ENCODE results near the gene CTDSPL. TPM values are rescaled to one million over a fixed set of nuclear protein-coding genes. Genes with fewer than 3 reads are reported as not detected.
A peak's percentile ranks its signal among the peaks of the same experiment; 100 is the strongest.

CTDSPL gene
- total and polyA plus RNA-seq, 11 donors, result 9.2 to 54.6 (median 36.0) TPM

- ATAC-seq (no peak), DNase-seq (peak in 1 of 5 donors; percentile 22)
- TF ChIP-seq, protein P1, sequence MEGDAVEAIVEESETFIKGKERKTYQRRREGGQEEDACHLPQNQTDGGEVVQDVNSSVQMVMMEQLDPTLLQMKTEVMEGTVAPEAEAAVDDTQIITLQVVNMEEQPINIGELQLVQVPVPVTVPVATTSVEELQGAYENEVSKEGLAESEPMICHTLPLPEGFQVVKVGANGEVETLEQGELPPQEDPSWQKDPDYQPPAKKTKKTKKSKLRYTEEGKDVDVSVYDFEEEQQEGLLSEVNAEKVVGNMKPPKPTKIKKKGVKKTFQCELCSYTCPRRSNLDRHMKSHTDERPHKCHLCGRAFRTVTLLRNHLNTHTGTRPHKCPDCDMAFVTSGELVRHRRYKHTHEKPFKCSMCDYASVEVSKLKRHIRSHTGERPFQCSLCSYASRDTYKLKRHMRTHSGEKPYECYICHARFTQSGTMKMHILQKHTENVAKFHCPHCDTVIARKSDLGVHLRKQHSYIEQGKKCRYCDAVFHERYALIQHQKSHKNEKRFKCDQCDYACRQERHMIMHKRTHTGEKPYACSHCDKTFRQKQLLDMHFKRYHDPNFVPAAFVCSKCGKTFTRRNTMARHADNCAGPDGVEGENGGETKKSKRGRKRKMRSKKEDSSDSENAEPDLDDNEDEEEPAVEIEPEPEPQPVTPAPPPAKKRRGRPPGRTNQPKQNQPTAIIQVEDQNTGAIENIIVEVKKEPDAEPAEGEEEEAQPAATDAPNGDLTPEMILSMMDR (IDR thresholded peaks at IDR 0.05), result no peak
- no peak for TF ChIP-seq POLR2A (IDR thresholded peaks at IDR 0.05)
- Histone ChIP-seq H3K4me3 (peak overlapping the region in 1 of 12 donors; percentile 83), H3K4me1 (peaks cover 0 to 47% (median 27%) of the 10 kb centered on the region in 12 donors), H3K27me3 (peaks cover 0 to 7% (median 0%) of the 10 kb centered on the region in 9 donors), H3K36me3 (no peaks in the 10 kb centered on the region), H3K27ac (peak overlapping the region in 4 of 12 donors; percentile 24 to 87 (median 59)), H3K9me3 (no peaks in the 10 kb centered on the region)
- intact Hi-C loops (cut with DNase I), result no loop called here
- 85 to 93% (median 91%) methylated on average over 6 of the region's 6 CpGs for WGBS, 4 donors
Measured at GRCh38 chr3:38027466-38028465, 166.1 kb downstream of the CTDSPL start.

DNA sequence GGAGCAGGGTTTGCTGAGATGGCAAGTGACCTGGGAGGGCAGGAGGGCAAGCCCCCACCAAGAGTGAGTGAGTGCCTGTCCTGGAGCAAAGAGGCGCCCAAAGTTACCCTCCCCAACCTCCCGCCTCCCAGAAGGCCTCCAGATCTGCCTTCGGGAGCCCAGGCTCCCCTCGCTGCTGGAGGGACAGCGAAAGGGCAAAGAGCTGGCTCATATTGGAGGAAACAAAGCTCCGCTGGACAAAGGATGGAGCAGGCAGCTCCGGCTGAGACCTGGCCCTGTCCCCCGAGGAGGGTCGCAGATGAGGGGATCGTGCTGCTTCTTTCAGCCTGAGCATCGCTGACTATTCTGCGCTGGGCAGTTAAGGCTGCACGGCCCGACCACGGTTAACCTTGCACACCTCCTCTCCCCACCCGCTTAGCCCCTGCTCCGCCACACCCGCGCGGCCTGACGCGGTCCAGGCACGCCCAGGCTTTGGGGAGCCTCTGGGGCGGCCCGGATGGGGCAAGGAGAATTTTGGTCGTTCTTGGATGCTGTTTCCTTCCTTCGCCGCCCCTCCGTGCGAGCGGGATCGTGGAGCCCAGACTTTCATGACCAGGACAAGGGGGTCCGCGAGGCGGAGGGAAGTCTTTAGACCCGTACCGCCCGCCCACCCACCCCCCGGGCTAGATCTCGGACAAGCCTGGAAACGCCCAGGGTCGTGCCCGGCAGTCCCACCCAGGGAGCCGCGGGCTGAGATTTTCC lies 167.1 kb downstream of the CTDSPL start:
- TF ChIP-seq, protein P1 (IDR thresholded peaks at IDR 0.05), result no peak
- TF ChIP-seq POLR2A (IDR thresholded peaks at IDR 0.05), result no peak
- 16 to 31% (median 22%) methylated on average over 19 to 45 of the region's 45 CpGs for WGBS, 4 donors

DNA sequence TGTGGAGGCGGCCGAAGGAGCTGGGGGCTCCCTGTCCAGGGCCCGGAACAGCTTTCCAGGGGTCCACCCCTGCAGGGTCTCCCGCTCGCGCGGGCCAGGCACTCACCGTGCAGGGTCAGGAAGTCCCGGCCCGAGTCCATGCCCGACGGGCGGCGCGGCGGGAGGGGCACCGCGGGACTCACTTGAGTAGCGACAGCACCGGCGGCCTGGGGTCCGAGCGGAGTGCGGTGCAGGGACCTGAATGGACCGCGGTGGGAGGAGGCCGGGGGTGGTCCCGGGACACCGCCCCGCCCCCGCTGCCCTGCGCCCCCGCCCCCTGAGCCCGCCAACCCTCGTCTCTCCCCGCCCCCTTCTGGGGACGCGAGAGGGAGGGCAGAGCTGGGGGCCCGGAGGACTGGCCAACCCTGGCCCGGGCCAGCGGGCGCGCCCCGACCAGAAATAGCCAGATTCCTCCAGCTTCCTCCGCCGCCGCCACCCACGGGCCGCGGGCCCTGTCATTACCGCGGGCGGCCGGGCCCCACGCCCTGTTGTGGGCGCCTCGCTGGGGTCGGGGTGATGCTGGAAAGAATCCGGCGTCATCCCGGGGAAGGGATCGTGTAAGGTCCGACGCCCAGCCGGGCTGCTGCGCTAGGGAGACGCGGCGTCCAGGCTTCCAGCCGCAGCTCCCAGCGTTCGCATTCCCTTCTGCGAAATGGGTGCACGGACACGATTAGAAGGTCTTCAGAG lies 167.9 kb downstream of the CTDSPL start, which contains the start of gene PLCD1:
Gene PLCD1 (minus strand): TSS at position 243 of the 726 bp plus-strand sequence. CDS start 103 bp downstream, at position 140.
- TF ChIP-seq POLR2A (IDR thresholded peaks at IDR 0.05), result peak in 1 of 2 donors; percentile 71
- TF ChIP-seq, protein P1 (IDR thresholded peaks at IDR 0.05), result no peak
- intact Hi-C loops (cut with DNase I), result no loop called here
- Histone ChIP-seq H3K36me3 (no peaks in the 10 kb centered on the region), H3K4me1 (peaks cover 0 to 41% (median 20%) of the 10 kb centered on the region in 12 donors), H3K9me3 (no peaks in the 10 kb centered on the region), H3K27ac (peak within 1 kb of the TSS; percentile 51 to 90 (median 70)), H3K27me3 (peaks cover 0 to 7% (median 0%) of the 10 kb centered on the region in 9 donors), H3K4me3 (peak within 1 kb of the TSS; percentile 44 to 90 (median 72))
- DNase-seq, result peak; percentile 85 to 91 (median 86)
- ATAC-seq, result peak in 3 of 4 donors; percentile 34 to 61 (median 51)
- 0 to 2% (median 1%) methylated on average over 17 to 75 of the region's 75 CpGs for WGBS, 4 donors

More for the DNA sequence above, 167.1 kb downstream of the CTDSPL start:
- DNase-seq, result peak in 2 of 5 donors; percentile 34 to 64
- H3K36me3 ChIP-seq, result no peaks in the 10 kb centered on the region
- H3K27me3 ChIP-seq, result peaks cover 0 to 7% (median 0%) of the 10 kb centered on the region in 9 donors
- no peak for ATAC-seq
- peak overlapping the region; percentile 4 to 90 (median 70) for H3K27ac ChIP-seq
- H3K4me3 ChIP-seq, result peak overlapping the region; percentile 44 to 90 (median 72)
- H3K9me3 ChIP-seq, result no peaks in the 10 kb centered on the region
- peaks cover 0 to 41% (median 22%) of the 10 kb centered on the region in 12 donors for H3K4me1 ChIP-seq
- intact Hi-C loops (cut with DNase I), result no loop called here
